ENCODE results near the gene FBLN2. TPM values are rescaled to one million over a fixed set of nuclear protein-coding genes. Genes with fewer than 3 reads are reported as not detected.
A peak's percentile ranks its signal among the peaks of the same experiment; 100 is the strongest.

Gene FBLN2
- polyA plus RNA-seq, 1 of the 3 experiments (the other 2 are of a cell fraction) = 5.2 TPM

DNA sequence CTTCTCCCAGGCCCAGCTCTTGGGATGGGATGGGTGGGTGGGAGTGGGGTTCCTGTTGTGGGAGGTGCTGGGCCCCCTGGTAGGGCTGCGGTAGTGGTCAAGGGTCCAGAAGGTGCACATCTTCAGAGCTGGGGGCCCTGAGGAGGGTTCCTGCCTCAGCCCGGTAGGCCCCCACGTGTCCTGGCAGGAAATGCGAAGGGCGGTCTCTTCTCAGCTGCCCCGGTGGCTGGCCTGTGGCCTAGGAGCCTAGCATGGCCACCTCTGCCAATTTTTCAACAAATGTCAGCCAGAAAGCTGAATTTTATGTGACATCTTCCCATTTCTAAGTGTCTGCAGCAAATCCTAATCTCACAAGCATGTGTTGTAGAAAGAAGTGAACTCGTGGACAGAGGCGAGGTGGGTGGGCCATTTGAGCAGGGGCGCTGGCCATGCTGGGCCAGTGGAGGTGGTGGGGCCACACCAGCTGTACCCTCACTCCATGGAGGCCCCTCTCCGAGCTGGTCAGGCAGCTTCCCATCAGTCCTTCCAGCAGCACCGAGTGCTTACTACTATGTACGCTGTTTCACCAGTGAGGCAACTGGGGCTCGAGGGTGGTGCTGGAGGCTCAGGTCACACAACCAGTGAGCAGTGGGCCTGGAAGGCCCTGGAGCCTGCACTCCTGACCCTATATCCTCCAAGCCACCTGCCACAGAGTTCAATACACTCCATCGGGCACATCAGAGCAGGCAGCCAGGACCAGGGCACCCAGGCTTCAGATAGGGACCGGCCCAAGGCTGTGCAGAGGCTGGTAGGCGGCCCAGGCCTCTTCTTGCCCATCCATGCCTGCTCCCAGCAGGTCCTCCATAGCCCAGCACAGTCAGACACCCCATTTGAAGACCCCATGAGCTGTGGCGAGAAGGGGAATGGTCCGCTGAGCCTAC, 23.2 kb downstream of the FBLN2 start:
- Histone ChIP-seq H3K9me3 (no peaks in the 10 kb centered on the region), H2AFZ (ENCODE audit: low read depth) (no peak overlapping the region), H3K4me3 (ENCODE audit: low read depth in 2 of 2, low read length in 1 of 2) (no peak overlapping the region), H3K27ac (ENCODE audit: low read depth in 2 of 2, low read length in 1 of 2) (no peak overlapping the region; a peak in 1 of 4 replicates), H3K9me2 (no peaks in the 10 kb centered on the region), H3K9ac (no peak overlapping the region), H3F3A (replicated peaks; ENCODE audit: insufficient read depth) (no peaks in the 10 kb centered on the region), H3K36me3 (replicated peaks in 1 of 2; ENCODE audit: control insufficient read depth in 1 of 2, insufficient read depth in 2 of 2, low read length in 1 of 2) (no peaks in the 10 kb centered on the region), H3K4me1 (ENCODE audit: control insufficient read depth in 1 of 2, insufficient read depth in 2 of 2, low read depth in 1 of 2, low read length in 1 of 2) (peaks cover 3 to 89% of the 10 kb centered on the region in 2 experiments; a peak in 2 of 4 replicates), H3K4me2 (no peak overlapping the region), H3K79me2 (ENCODE audit: insufficient read depth) (no peaks in the 10 kb centered on the region), H4K20me1 (ENCODE audit: insufficient read depth) (no peaks in the 10 kb centered on the region), H3K27me3 (ENCODE audit: insufficient read depth) (no peaks in the 10 kb centered on the region)
- TF ChIP-seq RAD21 (IDR thresholded peaks at IDR 0.05; ENCODE audit: low read length) = no peak
- TF ChIP-seq TEAD4 (IDR thresholded peaks at IDR 0.05; ENCODE audit: borderline replicate concordance, insufficient read depth) = no peak
- no peak for TF ChIP-seq TAF1 (IDR thresholded peaks at IDR 0.05; ENCODE audit: borderline replicate concordance, low read depth, low read length)
- TF ChIP-seq, protein P1, sequence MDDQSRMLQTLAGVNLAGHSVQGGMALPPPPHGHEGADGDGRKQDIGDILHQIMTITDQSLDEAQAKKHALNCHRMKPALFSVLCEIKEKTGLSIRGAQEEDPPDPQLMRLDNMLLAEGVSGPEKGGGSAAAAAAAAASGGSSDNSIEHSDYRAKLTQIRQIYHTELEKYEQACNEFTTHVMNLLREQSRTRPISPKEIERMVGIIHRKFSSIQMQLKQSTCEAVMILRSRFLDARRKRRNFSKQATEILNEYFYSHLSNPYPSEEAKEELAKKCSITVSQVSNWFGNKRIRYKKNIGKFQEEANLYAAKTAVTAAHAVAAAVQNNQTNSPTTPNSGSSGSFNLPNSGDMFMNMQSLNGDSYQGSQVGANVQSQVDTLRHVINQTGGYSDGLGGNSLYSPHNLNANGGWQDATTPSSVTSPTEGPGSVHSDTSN (IDR thresholded peaks at IDR 0.05) = no peak
- TF ChIP-seq, protein P2, sequence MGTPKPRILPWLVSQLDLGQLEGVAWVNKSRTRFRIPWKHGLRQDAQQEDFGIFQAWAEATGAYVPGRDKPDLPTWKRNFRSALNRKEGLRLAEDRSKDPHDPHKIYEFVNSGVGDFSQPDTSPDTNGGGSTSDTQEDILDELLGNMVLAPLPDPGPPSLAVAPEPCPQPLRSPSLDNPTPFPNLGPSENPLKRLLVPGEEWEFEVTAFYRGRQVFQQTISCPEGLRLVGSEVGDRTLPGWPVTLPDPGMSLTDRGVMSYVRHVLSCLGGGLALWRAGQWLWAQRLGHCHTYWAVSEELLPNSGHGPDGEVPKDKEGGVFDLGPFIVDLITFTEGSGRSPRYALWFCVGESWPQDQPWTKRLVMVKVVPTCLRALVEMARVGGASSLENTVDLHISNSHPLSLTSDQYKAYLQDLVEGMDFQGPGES (IDR thresholded peaks at IDR 0.05; ENCODE audit: low read depth, low read length) = no peak
- TF ChIP-seq SMC3 (IDR thresholded peaks at IDR 0.05; ENCODE audit: low read depth, low read length) = no peak
- no peak for TF ChIP-seq EZH2phosphoT487 (IDR thresholded peaks at IDR 0.05; ENCODE audit: borderline replicate concordance, low read depth)
- TF ChIP-seq, protein P3, sequence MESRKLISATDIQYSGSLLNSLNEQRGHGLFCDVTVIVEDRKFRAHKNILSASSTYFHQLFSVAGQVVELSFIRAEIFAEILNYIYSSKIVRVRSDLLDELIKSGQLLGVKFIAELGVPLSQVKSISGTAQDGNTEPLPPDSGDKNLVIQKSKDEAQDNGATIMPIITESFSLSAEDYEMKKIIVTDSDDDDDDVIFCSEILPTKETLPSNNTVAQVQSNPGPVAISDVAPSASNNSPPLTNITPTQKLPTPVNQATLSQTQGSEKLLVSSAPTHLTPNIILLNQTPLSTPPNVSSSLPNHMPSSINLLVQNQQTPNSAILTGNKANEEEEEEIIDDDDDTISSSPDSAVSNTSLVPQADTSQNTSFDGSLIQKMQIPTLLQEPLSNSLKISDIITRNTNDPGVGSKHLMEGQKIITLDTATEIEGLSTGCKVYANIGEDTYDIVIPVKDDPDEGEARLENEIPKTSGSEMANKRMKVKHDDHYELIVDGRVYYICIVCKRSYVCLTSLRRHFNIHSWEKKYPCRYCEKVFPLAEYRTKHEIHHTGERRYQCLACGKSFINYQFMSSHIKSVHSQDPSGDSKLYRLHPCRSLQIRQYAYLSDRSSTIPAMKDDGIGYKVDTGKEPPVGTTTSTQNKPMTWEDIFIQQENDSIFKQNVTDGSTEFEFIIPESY (IDR thresholded peaks at IDR 0.05; ENCODE audit: borderline replicate concordance, low read depth) = no peak
- TF ChIP-seq, protein P4, sequence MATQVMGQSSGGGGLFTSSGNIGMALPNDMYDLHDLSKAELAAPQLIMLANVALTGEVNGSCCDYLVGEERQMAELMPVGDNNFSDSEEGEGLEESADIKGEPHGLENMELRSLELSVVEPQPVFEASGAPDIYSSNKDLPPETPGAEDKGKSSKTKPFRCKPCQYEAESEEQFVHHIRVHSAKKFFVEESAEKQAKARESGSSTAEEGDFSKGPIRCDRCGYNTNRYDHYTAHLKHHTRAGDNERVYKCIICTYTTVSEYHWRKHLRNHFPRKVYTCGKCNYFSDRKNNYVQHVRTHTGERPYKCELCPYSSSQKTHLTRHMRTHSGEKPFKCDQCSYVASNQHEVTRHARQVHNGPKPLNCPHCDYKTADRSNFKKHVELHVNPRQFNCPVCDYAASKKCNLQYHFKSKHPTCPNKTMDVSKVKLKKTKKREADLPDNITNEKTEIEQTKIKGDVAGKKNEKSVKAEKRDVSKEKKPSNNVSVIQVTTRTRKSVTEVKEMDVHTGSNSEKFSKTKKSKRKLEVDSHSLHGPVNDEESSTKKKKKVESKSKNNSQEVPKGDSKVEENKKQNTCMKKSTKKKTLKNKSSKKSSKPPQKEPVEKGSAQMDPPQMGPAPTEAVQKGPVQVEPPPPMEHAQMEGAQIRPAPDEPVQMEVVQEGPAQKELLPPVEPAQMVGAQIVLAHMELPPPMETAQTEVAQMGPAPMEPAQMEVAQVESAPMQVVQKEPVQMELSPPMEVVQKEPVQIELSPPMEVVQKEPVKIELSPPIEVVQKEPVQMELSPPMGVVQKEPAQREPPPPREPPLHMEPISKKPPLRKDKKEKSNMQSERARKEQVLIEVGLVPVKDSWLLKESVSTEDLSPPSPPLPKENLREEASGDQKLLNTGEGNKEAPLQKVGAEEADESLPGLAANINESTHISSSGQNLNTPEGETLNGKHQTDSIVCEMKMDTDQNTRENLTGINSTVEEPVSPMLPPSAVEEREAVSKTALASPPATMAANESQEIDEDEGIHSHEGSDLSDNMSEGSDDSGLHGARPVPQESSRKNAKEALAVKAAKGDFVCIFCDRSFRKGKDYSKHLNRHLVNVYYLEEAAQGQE (IDR thresholded peaks at IDR 0.05; ENCODE audit: low read depth, low read length) = no peak
- TF ChIP-seq RFX5 (IDR thresholded peaks at IDR 0.05; ENCODE audit: low read length) = no peak
- WGBS (ENCODE audit: low lambda C conversion rate) = 92% methylated on average over 10 of the region's 18 CpGs
- CTCF ChIA-PET = interaction anchor here (0.7 to 12.6 kb wide), 5 partner anchors 74 to 118 kb away, joined by 3 to 138 read pairs (median 3); no protein-coding TSS in a partner anchor
- POLR2A ChIA-PET = interaction anchor here (1.1 kb wide), 1 partner anchor 9 kb away, joined by 3 read pairs; no protein-coding TSS in a partner anchor
- peak; percentile 15 for DNase-seq

All from SK-N-SH (cell line).